CD4-positive, alpha-beta T cell (primary cell): ENCODE data around the gene VPS37C. TPM values are rescaled to one million over a fixed set of nuclear protein-coding genes. Genes with fewer than 3 reads are reported as not detected.
"Not testable (repeated sequence)": the region's sequence is repeated elsewhere in the genome, so short reads cannot be mapped to it uniquely, and the experiment has no call there.

ENCODE experiments used
- ATAC-seq: fragments of 200-7000 bp; cut with Tn5 transposase; one replicate; pipeline ENCODE4 v1.10.0; 2022; ENCODE audit warnings: mild to moderate bottlenecking; ENCODE audit not compliant: poor library complexity
- CTCF ChIA-PET: fragments of 350-600 bp; sonication (Branson Sonifier 250); formaldehyde crosslinking; loops from one replicate; lab custom pipeline; 2021; ENCODE audit warnings: antibody characterized with exemption, inconsistent platforms; lab: Charles Lee
- POLR2A ChIA-PET: fragments of 350-600 bp; sonication (Branson Sonifier 250); formaldehyde crosslinking; loops from one replicate; lab custom pipeline; 2021; ENCODE audit warnings: antibody characterized with exemption, inconsistent platforms; lab: Charles Lee
- DNase-seq, 14 experiments: peaks; one replicate each; pipeline ENCODE4 v3.0.0-alpha.2; 2013 to 2020; ENCODE audit warnings: mixed read lengths in 2 of 14
- H3K27ac ChIP-seq, 2 donors: one replicate each; pipeline versions ENCODE4 v1.5.1 to v1.7.0; 2013; ENCODE audit warnings: low read length in 2 of 2, low read depth in 1 of 2, mild to moderate bottlenecking in 1 of 2
- H3K27me3 ChIP-seq, 2 experiments: 1 replicate in 1 of 2; 2 replicates in 1 of 2; pipeline versions ENCODE4 v1.6.1 to v1.7.0; 2013; ENCODE audit warnings: low read length in 2 of 2, control low read depth in 1 of 2, mild to moderate bottlenecking in 1 of 2, moderate library complexity in 1 of 2; ENCODE audit not compliant: insufficient read depth in 2 of 2, control insufficient read depth in 1 of 2
- H3K36me3 ChIP-seq: one replicate; pipeline ENCODE4 v1.6.1; 2013; ENCODE audit warnings: low read length, control low read depth; ENCODE audit not compliant: insufficient read depth
- H3K4me1 ChIP-seq: one replicate; pipeline ENCODE4 v1.6.1; 2013; ENCODE audit warnings: low read length, control low read depth; ENCODE audit not compliant: insufficient read depth
- H3K4me3 ChIP-seq: one replicate; pipeline ENCODE4 v1.5.1; 2013; ENCODE audit warnings: mild to moderate bottlenecking, low read length, moderate library complexity
- H3K9me3 ChIP-seq, 2 experiments: 1 replicate in 1 of 2; 2 replicates in 1 of 2; pipeline versions ENCODE4 v1.6.1 to v1.7.0; 2013; ENCODE audit warnings: low read length in 2 of 2, mild to moderate bottlenecking in 2 of 2, control low read depth in 1 of 2, moderate library complexity in 1 of 2; ENCODE audit not compliant: control insufficient read depth in 1 of 2, insufficient read depth in 1 of 2
- H3K27ac Mint-ChIP-seq: one replicate; pipeline ENCODE4 v1.8.0; 2020; ENCODE audit warnings: mixed read lengths
- H3K27me3 Mint-ChIP-seq: one replicate; pipeline ENCODE4 v1.8.0; 2021; ENCODE audit warnings: mixed read lengths
- H3K36me3 Mint-ChIP-seq: one replicate; pipeline ENCODE4 v1.8.0; 2021; ENCODE audit warnings: low read depth, mixed read lengths
- H3K4me1 Mint-ChIP-seq: one replicate; pipeline ENCODE4 v1.8.0; 2021; ENCODE audit warnings: low read depth, mixed read lengths
- H3K4me3 Mint-ChIP-seq: one replicate; pipeline ENCODE4 v1.8.0; 2020; ENCODE audit warnings: mild to moderate bottlenecking, mixed read lengths
- H3K9me3 Mint-ChIP-seq: one replicate; pipeline ENCODE4 v1.8.0; 2020; ENCODE audit warnings: mixed read lengths
- intact Hi-C, 2 experiments: fragments of 100-400 bp; cut with DNase I in 1 of 2; cut with micrococcal nuclease in 1 of 2; formaldehyde crosslinking; loops; one replicate each; pipeline versions ENCODE4 v1.15.1 to v1.9.0; 2023 to 2025; cut with DNase I, micrococcal nuclease
- total RNA-seq, 174 experiments: library from RNA in 2 of 174; stranded (reverse) in 2 of 174; gene quantifications; one replicate each; pipeline ENCODE4 v1.2.3 and lab custom pipeline; 2021 to 2026
- TF ChIP-seq, protein P1 (sequence below): fragments of 200-600 bp; IDR thresholded peaks from one replicate; pipeline ENCODE4 v1.8.0; 2022; ENCODE audit warnings: antibody characterized with exemption, mild to moderate bottlenecking

The VPS37C gene
- total RNA-seq, 2 experiments from 2014 or later = 1.8 to 2.0 TPM

DNA sequence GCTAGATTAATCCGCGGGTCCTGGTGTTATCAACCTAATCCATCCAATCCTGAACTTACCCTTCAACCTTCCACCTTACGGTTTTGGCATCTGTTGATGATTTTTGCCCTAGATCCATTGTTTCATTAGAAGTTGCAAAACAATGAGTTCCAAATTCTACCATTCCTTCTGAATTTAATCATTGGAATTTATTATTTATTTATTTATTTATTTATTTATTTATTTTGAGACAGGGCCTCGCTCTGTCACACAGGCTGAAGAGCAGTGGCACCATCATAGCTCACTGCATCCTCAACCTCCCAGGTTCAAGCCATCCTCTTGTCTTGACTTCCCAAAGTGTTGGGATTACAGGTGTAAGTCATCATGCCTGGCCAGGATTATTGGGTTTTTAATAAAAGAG, 20.3 kb upstream of the VPS37C start:
- Mint-ChIP-seq H3K4me3 (no peak overlapping the region), H3K36me3 (no peaks in the 10 kb centered on the region), H3K4me1 (no peaks in the 10 kb centered on the region), H3K27me3 (no peaks in the 10 kb centered on the region), H3K27ac (no peak overlapping the region), H3K9me3 (no peaks in the 10 kb centered on the region)
- Histone ChIP-seq H3K4me1 (no peaks in the 10 kb centered on the region), H3K4me3 (no peak overlapping the region), H3K27ac (no peak overlapping the region), H3K9me3 (no peaks in the 10 kb centered on the region), H3K36me3 (no peaks in the 10 kb centered on the region), H3K27me3 (no peaks in the 10 kb centered on the region)
- ChIA-PET POLR2A (no interaction called here), CTCF (no interaction called here)
- no peak for ATAC-seq
- DNase-seq = no peak
- TF ChIP-seq, protein P1, sequence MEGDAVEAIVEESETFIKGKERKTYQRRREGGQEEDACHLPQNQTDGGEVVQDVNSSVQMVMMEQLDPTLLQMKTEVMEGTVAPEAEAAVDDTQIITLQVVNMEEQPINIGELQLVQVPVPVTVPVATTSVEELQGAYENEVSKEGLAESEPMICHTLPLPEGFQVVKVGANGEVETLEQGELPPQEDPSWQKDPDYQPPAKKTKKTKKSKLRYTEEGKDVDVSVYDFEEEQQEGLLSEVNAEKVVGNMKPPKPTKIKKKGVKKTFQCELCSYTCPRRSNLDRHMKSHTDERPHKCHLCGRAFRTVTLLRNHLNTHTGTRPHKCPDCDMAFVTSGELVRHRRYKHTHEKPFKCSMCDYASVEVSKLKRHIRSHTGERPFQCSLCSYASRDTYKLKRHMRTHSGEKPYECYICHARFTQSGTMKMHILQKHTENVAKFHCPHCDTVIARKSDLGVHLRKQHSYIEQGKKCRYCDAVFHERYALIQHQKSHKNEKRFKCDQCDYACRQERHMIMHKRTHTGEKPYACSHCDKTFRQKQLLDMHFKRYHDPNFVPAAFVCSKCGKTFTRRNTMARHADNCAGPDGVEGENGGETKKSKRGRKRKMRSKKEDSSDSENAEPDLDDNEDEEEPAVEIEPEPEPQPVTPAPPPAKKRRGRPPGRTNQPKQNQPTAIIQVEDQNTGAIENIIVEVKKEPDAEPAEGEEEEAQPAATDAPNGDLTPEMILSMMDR = no peak
- intact Hi-C loops = no loop called here

GRCh38 chr11:61180205-61180604, 19.0 kb upstream of the VPS37C start:
- intact Hi-C loops, H3K4me3 Mint-ChIP-seq, H3K9me3 ChIP-seq, POLR2A ChIA-PET, H3K36me3 Mint-ChIP-seq, CTCF ChIA-PET, H3K36me3 ChIP-seq, H3K9me3 Mint-ChIP-seq, H3K4me1 Mint-ChIP-seq, ATAC-seq, H3K4me3 ChIP-seq, H3K27ac Mint-ChIP-seq, H3K27me3 ChIP-seq, H3K27me3 Mint-ChIP-seq, H3K4me1 ChIP-seq, DNase-seq, H3K27ac ChIP-seq: not testable (repeated sequence)

DNA sequence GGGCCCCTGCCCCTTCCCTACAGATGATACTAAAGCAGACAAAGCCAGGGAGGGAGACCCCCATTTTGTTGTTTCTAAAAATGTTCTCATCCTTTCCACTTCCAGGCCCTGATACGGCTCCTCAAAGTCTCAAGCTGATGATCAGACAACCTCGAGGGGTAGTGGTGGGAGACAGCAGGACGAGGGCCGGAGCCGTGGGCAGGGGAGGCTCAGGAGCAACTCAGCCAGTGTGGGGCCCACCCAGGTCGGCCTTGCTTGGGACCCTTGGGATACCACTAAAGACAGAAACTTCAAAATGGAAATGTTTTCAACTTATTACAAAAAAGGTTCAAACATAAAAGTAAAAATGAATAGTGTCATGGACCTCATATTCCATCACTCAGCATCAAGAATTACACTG, 15.2 kb upstream of the VPS37C start:
- Mint-ChIP-seq H3K4me3 (no peak overlapping the region), H3K27ac (no peak overlapping the region), H3K36me3 (no peaks in the 10 kb centered on the region), H3K9me3 (no peaks in the 10 kb centered on the region), H3K27me3 (no peaks in the 10 kb centered on the region), H3K4me1 (peaks cover 17% of the 10 kb centered on the region)
- TF ChIP-seq, protein P1 = no peak
- intact Hi-C loops = no loop called here
- ATAC-seq = no peak
- CTCF ChIA-PET = no interaction called here
- no peak overlapping the region for H3K27ac ChIP-seq
- POLR2A ChIA-PET = no interaction called here
- H3K4me1 ChIP-seq = peaks cover 11% of the 10 kb centered on the region
- H3K36me3 ChIP-seq = no peaks in the 10 kb centered on the region
- no peak overlapping the region for H3K4me3 ChIP-seq
- H3K27me3 ChIP-seq = no peaks in the 10 kb centered on the region
- peaks cover 0 to 8% of the 10 kb centered on the region in 2 experiments for H3K9me3 ChIP-seq
- DNase-seq = no peak

DNA sequence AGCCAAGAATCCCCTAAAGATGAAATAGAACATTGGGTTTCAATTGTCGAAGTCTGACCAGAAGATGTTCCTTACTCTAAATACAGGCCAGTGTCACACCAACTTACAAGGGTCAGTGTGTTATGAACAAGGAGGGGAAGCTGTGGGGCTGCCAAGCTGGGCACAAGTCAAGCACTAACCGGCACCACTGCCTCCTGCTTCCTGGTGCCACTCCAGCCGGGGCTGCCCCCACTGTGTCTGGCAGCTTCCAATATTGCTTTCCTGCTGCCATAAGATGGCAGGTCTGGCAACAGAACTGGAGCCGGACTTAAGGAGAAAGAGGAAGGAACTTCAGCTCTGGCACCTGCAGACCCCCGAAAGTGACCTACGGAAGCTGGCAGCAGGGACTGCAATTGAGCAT, 13.7 kb upstream of the VPS37C start:
- peaks cover 17% of the 10 kb centered on the region for H3K4me1 Mint-ChIP-seq
- CTCF ChIA-PET = no interaction called here
- Histone ChIP-seq H3K4me1 (peaks cover 13% of the 10 kb centered on the region), H3K36me3 (no peaks in the 10 kb centered on the region), H3K27me3 (no peaks in the 10 kb centered on the region), H3K27ac (no peak overlapping the region), H3K9me3 (peaks cover 0 to 8% of the 10 kb centered on the region in 2 experiments), H3K4me3 (no peak overlapping the region)
- no peaks in the 10 kb centered on the region for H3K27me3 Mint-ChIP-seq
- intact Hi-C loops = no loop called here
- no peaks in the 10 kb centered on the region for H3K9me3 Mint-ChIP-seq
- H3K36me3 Mint-ChIP-seq = no peaks in the 10 kb centered on the region
- H3K4me3 Mint-ChIP-seq = no peak overlapping the region
- H3K27ac Mint-ChIP-seq = no peak overlapping the region
- ATAC-seq (no peak), DNase-seq (peak in 1 of 14 experiments; percentile 6)
- POLR2A ChIA-PET = no interaction called here
- TF ChIP-seq, protein P1 = no peak
